Measurements from ENCODE around the gene ACBD6. TPM values are rescaled to one million over a fixed set of nuclear protein-coding genes. Genes with fewer than 3 reads are reported as not detected.
A peak's percentile ranks its signal among the peaks of the same experiment; 100 is the strongest.
"Not testable (repeated sequence)": the region's sequence is repeated elsewhere in the genome, so short reads cannot be mapped to it uniquely, and the experiment has no call there.

The ACBD6 gene
- total RNA-seq, 1 donor = 66.2 TPM

DNA sequence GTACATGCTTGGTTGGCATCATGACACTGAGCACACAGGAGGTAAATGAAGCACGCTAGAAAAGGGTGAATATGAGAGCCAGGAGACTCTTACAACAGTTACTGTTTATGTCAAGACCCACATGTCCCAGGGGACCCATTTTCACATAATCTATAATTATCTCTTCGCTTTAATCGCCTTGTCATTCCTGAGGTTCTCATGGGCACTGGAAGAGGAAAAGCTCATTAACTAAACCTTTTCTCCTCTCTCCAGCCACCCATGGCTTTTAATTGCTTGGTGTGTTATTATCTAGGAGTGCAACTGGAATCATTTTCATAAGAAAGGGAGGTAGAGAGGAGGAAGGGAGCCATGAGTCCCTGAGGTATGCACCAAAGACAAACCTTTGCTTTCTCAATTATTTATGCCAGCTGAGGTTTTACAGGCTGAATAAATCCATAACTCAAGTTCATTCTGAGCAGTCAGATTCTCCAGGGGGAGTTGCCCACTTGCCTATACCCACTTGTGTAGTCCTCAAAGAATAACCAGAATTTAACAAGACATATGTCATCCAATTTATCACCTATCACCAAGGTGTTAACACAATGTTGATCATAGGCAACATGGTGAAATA, 77.4 kb downstream of the ACBD6 start:
- no peak for DNase-seq (ENCODE audit: low read depth in 2 of 3, low spot score in 2 of 3)

DNA sequence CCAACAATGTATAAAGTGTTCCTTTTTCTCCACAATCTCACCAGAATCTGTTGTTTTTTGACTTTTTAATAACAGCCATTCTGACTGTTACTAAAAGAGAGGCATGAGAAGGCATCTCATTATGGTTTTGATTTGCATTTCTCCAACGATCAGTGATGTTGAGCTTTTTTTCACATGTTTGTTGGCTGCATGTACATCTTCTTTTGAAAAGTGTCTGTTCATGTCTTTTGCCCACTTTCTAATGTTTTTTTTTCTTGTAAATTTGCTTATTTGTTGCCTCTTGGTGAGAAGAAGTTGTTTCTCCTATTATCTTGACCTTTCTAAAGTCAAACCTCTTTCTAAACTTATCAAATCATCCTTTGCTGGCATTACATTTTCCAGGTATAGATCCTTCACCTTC, 80.8 kb downstream of the ACBD6 start:
- no peak for DNase-seq (ENCODE audit: low read depth in 2 of 3, low spot score in 2 of 3)

DNA sequence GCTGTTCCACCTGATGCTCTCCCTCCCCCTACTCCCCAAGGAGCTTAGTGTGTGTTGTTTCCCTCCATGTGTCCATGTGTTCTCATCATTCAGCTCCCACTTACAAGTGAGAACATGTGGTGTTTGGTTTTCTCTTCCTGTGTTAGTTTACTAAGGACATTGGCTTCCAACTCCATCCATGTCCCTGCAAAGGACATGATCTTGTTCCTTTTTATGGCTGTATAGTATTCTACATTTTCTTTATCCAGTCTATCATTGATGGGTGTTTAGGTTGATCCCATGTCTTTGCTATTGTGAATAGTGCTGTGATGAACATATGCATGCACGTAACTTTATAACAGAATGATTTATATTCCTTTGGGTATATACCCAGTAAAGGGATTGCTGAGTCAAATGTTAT, 81.2 kb downstream of the ACBD6 start:
- not testable (repeated sequence) for DNase-seq (ENCODE audit: low read depth in 2 of 3, low spot score in 2 of 3)

DNA sequence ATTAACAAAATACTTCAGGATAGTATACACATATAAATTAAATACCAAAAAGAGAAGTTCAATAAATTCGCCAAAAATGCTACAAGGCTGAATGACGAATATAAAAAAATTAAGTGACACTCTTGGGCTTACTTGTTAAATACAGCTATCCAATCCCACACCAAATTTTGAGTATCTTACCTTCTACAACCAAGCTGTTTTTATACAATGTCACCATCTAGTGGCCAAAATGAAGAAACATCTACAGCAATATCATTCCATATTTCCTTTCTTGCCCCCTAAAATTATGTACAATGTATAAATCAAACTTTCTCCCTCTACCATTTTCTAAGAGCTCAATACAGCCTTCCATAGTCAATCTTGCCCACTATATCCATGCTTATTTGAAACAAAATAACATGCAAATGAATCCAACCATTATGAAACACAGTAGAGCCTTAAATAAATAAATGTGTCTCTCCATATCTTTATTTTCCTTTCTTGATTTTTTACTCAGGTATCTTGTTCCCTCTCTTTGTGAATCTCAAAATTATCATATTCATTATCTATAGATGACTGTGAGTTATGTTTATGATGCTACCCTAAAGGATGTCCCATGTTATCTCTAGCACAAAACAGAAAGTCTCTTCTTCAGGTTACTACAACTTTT, 86.3 kb downstream of the ACBD6 start:
- DNase-seq (ENCODE audit: low read depth in 2 of 3, low spot score in 2 of 3) = peak in 2 of 3 donors; percentile 8 to 52

DNA sequence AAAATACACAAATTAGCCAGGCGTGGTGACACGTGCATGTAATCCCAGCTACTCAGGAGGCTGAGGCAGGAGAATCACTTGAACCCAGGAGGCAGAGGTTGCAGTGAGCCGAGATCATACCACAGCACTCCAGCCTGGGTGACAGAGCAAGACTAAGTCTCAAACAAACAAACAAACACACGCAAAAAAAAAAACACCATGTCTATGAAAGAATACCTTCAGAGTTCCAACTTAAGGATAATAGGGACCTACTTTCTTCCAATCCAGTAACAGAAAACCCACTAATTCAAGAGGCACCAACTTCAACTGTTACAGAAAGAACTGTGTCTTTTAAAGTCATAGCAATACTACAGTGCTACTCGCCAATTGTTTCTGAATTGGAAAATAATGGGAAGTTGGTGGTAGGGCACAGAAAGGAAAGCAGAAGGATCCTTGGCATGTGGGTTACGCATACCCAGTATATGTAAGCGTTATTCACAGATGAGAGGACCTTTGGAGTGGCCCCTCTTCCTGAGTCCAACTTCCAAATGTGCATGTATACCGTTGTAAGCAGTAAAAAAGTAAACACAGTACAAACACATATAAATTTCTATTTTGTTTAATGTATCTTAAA, 87.0 kb downstream of the ACBD6 start:
- DNase-seq (ENCODE audit: low read depth in 2 of 3, low spot score in 2 of 3) = no peak

DNA sequence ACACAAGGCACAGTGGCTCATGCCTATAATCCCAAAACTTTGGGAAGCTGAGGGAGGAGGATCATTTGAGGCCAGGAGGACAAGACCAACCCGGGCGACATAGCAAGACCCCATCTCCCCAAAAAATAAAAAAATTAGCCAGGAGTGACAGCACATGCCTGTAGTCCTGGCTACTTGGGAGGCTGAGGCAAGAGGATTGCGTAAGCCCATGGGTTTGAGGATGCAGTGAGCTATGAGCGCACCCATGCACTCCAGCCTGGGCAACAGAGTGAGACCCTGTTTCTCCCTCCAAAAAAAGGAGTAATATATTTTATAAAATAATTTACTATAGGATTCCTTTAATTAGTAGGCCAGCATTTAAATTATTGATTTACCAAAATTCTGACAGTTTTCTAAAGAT, 89.8 kb downstream of the ACBD6 start:
- DNase-seq (ENCODE audit: low read depth in 2 of 3, low spot score in 2 of 3) = no peak

DNA sequence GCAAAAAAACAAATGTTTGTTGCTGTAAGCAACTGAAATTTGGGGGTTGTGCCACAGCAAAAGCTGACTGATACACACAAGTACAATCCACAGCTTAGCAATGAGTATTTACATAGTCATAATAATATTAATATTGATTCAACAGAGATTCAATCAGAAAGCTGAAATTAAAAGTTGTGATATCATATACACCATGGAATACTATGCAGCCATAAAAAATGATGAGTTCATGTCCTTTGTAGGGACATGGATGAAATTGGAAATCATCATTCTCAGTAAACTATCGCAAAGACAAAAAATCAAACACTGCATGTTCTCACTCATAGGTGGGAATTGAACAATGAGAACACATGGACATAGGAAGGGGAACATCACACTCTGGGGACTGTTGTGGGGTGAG, 94.2 kb downstream of the ACBD6 start:
- DNase-seq (ENCODE audit: low read depth in 2 of 3, low spot score in 2 of 3) = not testable (repeated sequence)

DNA sequence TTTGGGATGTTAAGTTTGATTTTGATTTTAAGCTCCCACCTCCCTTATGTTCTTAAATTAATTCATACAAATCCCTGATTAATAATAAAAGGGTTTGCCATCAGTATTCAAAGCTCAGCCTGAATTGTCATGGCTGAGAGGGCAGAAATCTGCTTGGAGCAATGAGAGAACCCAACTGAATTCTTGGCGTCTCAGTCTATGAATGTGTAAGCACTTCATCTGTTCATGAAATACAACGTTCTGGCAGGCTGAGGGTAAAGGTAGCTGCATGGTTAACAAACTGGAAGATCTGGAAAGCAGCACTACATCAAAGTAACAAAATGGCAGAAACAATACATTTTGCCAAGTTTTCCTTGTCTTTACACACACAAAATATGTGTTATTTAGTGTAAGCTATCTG, 95.3 kb downstream of the ACBD6 start:
- DNase-seq (ENCODE audit: low read depth in 2 of 3, low spot score in 2 of 3) = no peak

DNA sequence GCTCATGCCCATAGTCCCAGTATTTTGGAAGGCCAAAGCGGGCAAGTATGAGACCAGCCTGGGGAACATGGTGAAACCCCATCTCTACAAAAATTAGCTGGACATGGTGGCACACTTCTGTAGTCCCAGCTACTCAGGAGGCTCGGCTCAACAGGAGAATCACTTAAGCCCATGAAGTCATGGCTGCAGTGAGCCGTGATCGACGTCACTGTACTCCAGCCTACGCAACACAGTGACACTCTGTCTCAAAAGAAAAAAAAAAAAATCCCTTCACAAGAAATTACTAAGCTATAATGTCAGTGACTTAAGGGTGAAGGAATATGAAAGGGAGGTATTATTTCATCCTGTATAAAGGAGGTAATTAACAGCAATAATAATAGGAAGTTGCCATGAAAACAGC, 99.8 kb downstream of the ACBD6 start:
- DNase-seq (ENCODE audit: low read depth in 2 of 3, low spot score in 2 of 3) = no peak

DNA sequence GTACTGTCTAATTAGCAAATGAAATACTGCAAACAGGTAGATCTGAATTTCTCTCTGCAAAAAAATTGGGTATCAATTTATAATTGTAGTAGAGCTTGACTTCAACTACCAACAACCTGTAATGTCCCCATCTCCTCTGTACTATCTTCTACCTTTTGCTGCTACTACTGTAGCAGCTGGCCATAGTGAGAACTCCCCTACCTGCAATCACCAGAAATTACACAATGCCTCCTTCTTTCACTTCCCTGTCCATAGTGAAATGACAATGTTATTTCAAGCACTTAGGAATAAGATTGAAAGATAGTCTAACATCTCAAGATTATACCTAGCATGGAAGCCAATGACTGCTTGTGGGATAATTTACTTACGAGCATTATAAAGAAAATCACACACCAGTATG, 100.4 kb downstream of the ACBD6 start:
- DNase-seq (ENCODE audit: low read depth in 2 of 3, low spot score in 2 of 3) = no peak

DNA sequence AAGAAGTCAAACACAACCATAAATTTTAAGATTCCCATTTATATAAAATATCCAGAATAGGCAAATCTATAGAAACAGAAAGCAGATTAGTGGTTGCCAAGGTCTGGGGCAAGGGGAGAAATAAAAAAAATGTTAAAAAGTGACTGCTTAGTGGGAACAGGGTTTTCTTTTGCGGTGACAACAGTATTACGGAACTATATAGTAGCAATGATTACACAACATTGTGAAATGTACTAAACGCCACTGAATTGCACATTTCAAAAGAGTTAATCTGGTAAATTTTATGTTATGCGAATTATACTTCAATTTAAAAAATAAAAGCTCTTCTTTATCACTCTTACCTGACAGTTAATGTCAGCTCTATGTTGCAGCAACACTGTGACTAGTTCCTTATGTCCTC, 105.2 kb downstream of the ACBD6 start:
- no peak for DNase-seq (ENCODE audit: low read depth in 2 of 3, low spot score in 2 of 3)

DNA sequence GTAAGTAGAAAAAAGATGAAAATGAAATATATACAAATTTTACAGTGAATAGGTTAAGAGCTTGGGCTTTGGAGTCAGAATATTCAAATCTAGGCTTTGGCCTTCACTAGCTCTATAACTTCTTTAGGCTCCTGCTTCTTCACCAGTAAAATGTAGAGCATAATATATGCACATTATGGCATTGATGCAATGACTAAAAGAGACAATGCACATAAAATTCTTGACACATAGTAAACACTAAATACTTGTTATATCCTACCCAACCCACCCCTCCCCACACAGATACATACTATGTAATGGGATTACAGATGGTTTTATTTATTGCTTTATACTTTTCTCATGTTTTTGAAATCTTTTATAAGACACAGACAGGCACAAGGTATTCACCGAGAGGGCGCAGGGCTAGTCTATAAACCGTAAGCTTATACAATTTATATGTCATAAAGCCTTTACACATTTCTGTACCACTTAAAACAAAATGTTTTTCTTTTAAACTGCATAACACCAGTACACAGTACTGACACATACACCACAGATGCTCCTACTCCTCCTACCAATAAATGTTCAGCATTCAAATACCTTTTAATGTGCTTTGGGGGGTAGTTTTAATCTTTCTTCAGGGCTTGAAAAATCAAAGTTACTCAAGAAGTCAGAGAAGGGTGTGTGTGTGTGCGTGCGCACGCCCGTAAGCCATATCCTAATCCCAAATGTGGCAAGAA, 109.8 kb downstream of the ACBD6 start:
- no peak for DNase-seq (ENCODE audit: low read depth in 2 of 3, low spot score in 2 of 3)

DNA sequence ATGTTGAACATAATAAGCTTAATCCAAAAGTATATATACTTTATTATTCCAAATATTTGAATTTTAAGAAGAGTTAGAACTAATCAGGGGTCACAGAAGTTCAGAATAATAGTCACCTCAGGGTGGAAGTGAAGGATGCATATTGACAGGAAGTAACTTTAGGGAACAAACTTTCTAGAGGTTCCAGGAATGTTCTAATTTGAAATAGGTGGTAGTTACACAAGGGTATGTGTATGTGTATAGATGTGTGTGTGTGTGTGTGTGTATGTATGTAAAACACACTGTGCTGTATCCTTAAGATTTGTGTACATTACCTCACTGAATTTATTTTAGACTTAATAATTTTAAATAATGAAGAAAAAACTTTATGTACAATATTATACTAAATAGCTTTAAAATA, 110.4 kb downstream of the ACBD6 start:
- DNase-seq (ENCODE audit: low read depth in 2 of 3, low spot score in 2 of 3) = no peak

DNA sequence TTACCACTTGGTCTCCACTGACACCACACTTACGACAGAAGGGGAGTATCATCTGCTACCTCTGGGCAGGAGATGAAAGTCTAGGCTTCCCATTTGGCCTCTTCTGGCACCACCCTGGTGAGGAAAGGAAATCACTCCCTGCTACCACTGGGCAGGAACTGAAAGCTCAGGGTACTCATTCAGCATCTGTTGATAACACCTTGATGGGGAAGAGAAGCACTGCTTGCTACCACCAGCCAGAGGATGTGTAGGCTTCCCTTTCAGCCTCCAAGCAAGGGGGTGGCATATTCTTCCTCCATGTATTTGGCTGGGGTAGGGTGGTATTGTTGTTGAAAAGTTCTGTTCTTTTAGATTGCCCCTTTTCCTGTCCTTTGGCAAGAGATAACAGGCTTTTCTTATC, 115.0 kb downstream of the ACBD6 start:
- no peak for DNase-seq (ENCODE audit: low read depth in 2 of 3, low spot score in 2 of 3)

DNA sequence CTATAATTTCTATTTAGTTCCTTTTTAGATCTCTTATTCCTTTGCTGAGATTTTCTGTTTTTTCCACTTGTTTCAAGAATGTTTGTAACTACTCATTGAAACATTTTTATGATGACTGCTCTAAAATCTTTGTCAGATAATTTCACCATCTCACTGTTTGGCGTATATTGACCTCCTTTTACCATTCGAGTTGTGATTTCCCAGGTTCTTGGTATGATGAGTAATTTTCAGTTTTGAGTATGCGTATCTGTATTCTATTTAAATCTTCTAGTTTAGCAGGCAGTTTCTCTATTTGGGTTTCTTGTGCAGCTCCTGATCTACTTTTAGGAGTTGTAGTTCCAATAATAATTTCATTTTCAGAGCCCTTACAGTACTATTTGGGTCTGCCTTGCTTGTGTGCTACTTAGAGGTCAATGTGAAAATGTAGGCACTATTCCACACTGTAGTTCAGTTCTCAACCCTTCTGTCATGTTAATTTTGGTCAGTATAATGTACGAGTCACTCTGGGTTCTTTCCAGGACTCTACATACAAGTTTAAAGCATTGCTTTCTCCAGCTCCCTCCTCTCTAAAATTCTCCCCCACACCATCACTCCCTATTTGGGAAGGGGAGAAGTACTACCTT, 115.5 kb downstream of the ACBD6 start:
- no peak for DNase-seq (ENCODE audit: low read depth in 2 of 3, low spot score in 2 of 3)

DNA sequence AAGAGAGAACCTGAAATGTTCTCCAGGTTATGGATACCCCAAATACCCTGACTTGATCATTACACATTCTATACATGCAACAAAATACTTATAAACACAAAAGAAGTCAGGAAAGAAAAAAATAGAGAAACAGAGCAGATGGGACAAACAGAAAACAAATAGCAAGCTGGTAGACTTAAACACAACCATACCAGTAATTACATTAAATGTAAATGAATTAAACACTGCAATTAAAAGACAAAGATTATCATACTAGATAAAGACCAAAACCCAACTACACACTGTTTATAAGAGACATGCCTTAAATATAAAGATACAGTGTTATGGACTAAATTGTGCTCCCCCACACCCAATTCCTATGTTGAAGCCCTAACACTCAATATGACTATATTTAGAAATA, 117.2 kb downstream of the ACBD6 start:
- DNase-seq (ENCODE audit: low read depth in 2 of 3, low spot score in 2 of 3) = no peak

DNA sequence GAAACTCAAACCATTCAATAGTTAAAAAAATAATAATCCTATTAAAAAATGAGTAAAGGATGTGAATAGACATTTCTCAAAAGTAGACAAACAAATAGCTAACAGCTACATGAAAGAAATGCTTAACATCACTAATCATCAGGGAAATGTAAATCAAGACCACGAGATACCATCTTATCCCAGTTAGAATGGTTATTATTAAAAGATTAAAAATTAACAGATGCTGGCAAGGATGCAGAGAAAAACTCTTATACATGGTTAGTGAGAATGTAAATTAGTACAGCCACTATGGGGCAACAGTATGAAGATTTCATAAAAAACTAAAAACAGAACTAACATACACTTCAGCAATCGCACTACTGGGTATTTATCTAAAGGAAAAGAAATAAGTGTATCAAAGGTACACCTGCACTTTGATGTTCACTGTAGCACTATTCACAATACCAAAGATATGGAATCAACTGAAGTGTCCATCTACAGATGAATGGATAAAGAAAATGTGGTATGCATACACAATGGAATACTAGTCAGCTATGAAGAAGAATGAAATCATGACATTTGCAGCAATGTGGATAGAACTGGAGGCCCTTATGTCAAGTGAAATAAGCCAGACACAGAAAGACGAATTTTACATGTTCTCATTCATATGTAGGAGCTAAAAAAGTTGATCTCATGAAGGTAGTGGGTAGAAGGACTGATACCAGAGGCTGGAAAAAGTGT, 117.9 kb downstream of the ACBD6 start:
- DNase-seq (ENCODE audit: low read depth in 2 of 3, low spot score in 2 of 3) = no peak

DNA sequence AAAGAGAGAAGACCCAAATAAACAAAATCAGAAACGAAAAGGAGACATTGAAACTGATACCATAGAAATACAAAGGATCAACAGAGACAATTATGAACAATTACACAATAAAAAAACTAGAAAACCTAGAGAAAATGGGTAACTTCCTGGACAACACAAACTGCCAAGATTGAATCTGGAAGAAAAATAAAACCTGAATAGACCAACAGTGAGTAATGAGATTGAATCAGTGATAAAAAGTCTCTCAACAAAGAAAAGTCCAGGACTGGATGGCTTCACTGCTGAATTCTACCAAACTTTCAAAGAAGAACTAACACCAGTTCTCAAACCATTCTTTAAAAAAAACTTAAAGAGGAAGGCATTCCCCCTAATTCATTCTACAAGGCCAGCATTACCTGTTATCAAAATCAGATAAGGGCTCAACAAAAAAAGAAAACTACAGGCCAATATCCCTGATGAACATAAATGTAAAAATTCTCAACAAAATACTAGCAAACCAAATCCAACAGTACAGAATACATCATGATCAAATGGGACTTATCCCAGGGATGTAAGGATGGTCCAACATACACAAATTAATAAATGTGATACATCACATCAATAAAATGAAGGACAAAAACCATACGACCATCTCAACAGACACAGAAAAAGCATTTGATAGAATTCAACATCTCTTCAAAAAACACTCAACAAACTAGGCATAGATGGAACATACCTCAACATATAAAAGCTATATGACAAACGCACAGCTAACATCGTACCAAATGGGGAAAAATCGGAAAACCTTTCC, 119.9 kb downstream of the ACBD6 start:
- no peak for DNase-seq (ENCODE audit: low read depth in 2 of 3, low spot score in 2 of 3)

DNA sequence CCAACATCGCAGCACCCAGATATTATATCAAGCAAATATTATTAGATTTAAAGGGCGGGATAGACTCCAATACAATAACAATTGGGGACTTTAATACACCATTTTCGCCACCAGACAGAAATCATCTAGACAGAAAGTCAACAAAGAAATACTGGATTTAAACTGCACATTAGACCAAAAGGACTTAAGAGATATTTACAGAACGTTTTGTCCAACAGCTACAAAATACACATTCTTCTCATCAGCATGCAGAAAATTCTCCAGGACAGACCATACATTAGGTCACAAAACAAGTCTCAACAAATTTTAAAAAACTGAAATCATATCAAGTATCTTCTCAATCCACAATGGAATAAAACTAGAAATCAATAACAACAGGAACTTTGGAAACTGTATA, 121.2 kb downstream of the ACBD6 start:
- DNase-seq (ENCODE audit: low read depth in 2 of 3, low spot score in 2 of 3) = no peak
